KOPT-K1 (cell line): ENCODE measurements around the gene TSHZ3.

ENCODE experiments used
- H3K27ac ChIP-seq: fragments of 200-600 bp; sonication (generic); 2 replicates; pipeline ENCODE4 v1.5.1; 2016; ENCODE audit warnings: antibody characterized with exemption, mild to moderate bottlenecking, low read depth, low read length; ENCODE audit not compliant: poor library complexity, severe bottlenecking
- H3K36me3 ChIP-seq: fragments of 200-600 bp; sonication (generic); 2 replicates; pipeline ENCODE4 v1.5.1; 2017; ENCODE audit warnings: antibody characterized with exemption, mild to moderate bottlenecking, low read length, moderate library complexity; ENCODE audit not compliant: insufficient read depth
- H3K9me3 ChIP-seq: fragments of 200-600 bp; sonication (generic); 2 replicates; pipeline ENCODE4 v1.5.1; 2017; ENCODE audit warnings: antibody characterized with exemption, low read length, mild to moderate bottlenecking; ENCODE audit not compliant: insufficient read depth, poor library complexity, severe bottlenecking

The TSHZ3 gene

GRCh38 chr19:31334849-31335624 is 14.2 kb downstream of the TSHZ3 start:
- H3K36me3 ChIP-seq, result no peaks in the 10 kb centered on the region

GRCh38 chr19:31334101-31334848 is 15.0 kb downstream of the TSHZ3 start:
- no peaks in the 10 kb centered on the region for H3K9me3 ChIP-seq
- H3K36me3 ChIP-seq, result no peaks in the 10 kb centered on the region
- no peak overlapping the region for H3K27ac ChIP-seq

More at GRCh38 chr19:31334849-31335624, 14.2 kb downstream of the TSHZ3 start:
- Histone ChIP-seq H3K27ac (no peak overlapping the region), H3K9me3 (no peaks in the 10 kb centered on the region)

- Histone ChIP-seq H3K9me3 (no peaks in the 10 kb centered on the region), H3K36me3 (no peaks in the 10 kb centered on the region), H3K27ac (no peak overlapping the region)
Measured at GRCh38 chr19:31332096-31332495, 17.1 kb downstream of the TSHZ3 start.

GRCh38 chr19:31331536-31331935 is 17.7 kb downstream of the TSHZ3 start:
- Histone ChIP-seq H3K9me3 (no peaks in the 10 kb centered on the region), H3K36me3 (no peaks in the 10 kb centered on the region), H3K27ac (no peak overlapping the region)

GRCh38 chr19:31330761-31331160 is 18.5 kb downstream of the TSHZ3 start:
- Histone ChIP-seq H3K36me3 (no peaks in the 10 kb centered on the region), H3K27ac (no peak overlapping the region), H3K9me3 (no peaks in the 10 kb centered on the region)

- Histone ChIP-seq H3K27ac (no peak overlapping the region), H3K9me3 (no peaks in the 10 kb centered on the region), H3K36me3 (no peaks in the 10 kb centered on the region)
Measured at GRCh38 chr19:31330237-31330636, 19.0 kb downstream of the TSHZ3 start.

- H3K9me3 ChIP-seq, result no peaks in the 10 kb centered on the region
- H3K27ac ChIP-seq, result no peak overlapping the region
- no peaks in the 10 kb centered on the region for H3K36me3 ChIP-seq
Measured at GRCh38 chr19:31329819-31330218, 19.4 kb downstream of the TSHZ3 start.

GRCh38 chr19:31328238-31328637 is 21.0 kb downstream of the TSHZ3 start:
- H3K27ac ChIP-seq, result no peak overlapping the region
- no peaks in the 10 kb centered on the region for H3K9me3 ChIP-seq
- H3K36me3 ChIP-seq, result no peaks in the 10 kb centered on the region

GRCh38 chr19:31326329-31327028 is 22.8 kb downstream of the TSHZ3 start:
- H3K36me3 ChIP-seq, result no peaks in the 10 kb centered on the region

GRCh38 chr19:31325342-31325741 is 23.9 kb downstream of the TSHZ3 start:
- Histone ChIP-seq H3K27ac (no peak overlapping the region), H3K9me3 (no peaks in the 10 kb centered on the region), H3K36me3 (no peaks in the 10 kb centered on the region)

More at GRCh38 chr19:31326329-31327028, 22.8 kb downstream of the TSHZ3 start:
- H3K9me3 ChIP-seq, result no peaks in the 10 kb centered on the region
- no peak overlapping the region for H3K27ac ChIP-seq

- Histone ChIP-seq H3K36me3 (no peaks in the 10 kb centered on the region), H3K27ac (no peak overlapping the region), H3K9me3 (no peaks in the 10 kb centered on the region)
Measured at GRCh38 chr19:31319465-31319864, 29.8 kb downstream of the TSHZ3 start.

- Histone ChIP-seq H3K9me3 (no peaks in the 10 kb centered on the region), H3K36me3 (no peaks in the 10 kb centered on the region), H3K27ac (no peak overlapping the region)
Measured at GRCh38 chr19:31318790-31319425, 30.3 kb downstream of the TSHZ3 start.

- H3K36me3 ChIP-seq, result no peaks in the 10 kb centered on the region
Measured at GRCh38 chr19:31317570-31317969, 31.7 kb downstream of the TSHZ3 start.

GRCh38 chr19:31317093-31317492 is 32.1 kb downstream of the TSHZ3 start:
- H3K36me3 ChIP-seq, result no peaks in the 10 kb centered on the region
- H3K27ac ChIP-seq, result no peak overlapping the region
- H3K9me3 ChIP-seq, result no peaks in the 10 kb centered on the region

More at GRCh38 chr19:31317570-31317969, 31.7 kb downstream of the TSHZ3 start:
- H3K27ac ChIP-seq, result no peak overlapping the region
- H3K9me3 ChIP-seq, result no peaks in the 10 kb centered on the region
